Gastrocnemius medialis (tissue), 4 donors: ENCODE results near the gene AICDA. TPM values are rescaled to one million over a fixed set of nuclear protein-coding genes. Genes with fewer than 3 reads are reported as not detected.

Experiments
- ATAC-seq, 2 donors: fragments of 150-250 bp; one replicate each; pipeline ENCODE4 v1.9.1; 2016
- DNase-seq, 2 donors: peaks; one replicate each; pipeline ENCODE4 v3.0.0-alpha.2; 2019
- H3K27ac ChIP-seq, 4 donors: fragments of 200-600 bp; sonication (generic); 1 replicate in 1 of 4; 2 replicates in 3 of 4; pipeline ENCODE4 v1.5.1; 2016 to 2018; ENCODE audit warnings: mild to moderate bottlenecking in 2 of 4, moderate library complexity in 1 of 4
- H3K27me3 ChIP-seq, 3 donors: fragments of 200-600 bp; sonication (generic) in 2 of 3; 1 replicate in 1 of 3; 2 replicates in 2 of 3; pipeline versions ENCODE4 v1.5.1 to v1.6.0; 2016 to 2019; ENCODE audit warnings: mild to moderate bottlenecking in 1 of 3, moderate library complexity in 1 of 3
- H3K36me3 ChIP-seq, 2 donors: fragments of 200-600 bp; sonication (generic) in 1 of 2; one replicate each; pipeline ENCODE4 v1.5.1; 2017 to 2018
- H3K4me1 ChIP-seq, 2 donors: fragments of 200-600 bp; sonication (generic) in 1 of 2; one replicate each; pipeline ENCODE4 v1.5.1; 2016 to 2017; ENCODE audit warnings: mild to moderate bottlenecking in 2 of 2
- H3K4me3 ChIP-seq, 4 donors: fragments of 200-600 bp; sonication (generic) in 3 of 4; 1 replicate in 1 of 4; 2 replicates in 3 of 4; pipeline ENCODE4 v1.5.1; 2016 to 2019; ENCODE audit warnings: mild to moderate bottlenecking in 2 of 4
- H3K9me3 ChIP-seq, 3 donors: fragments of 200-600 bp; sonication (generic) in 2 of 3; 1 replicate in 1 of 3; 2 replicates in 2 of 3; pipeline ENCODE4 v1.5.1; 2016 to 2019
- CTCF ChIP-seq, 5 experiments: fragments of 450-650 bp in 3 of 5; fragments of 200-600 bp in 2 of 5; sonication (generic) in 2 of 5; IDR thresholded peaks in 4 of 5; conservative IDR thresholded peaks in 1 of 5; 1 replicate in 4 of 5; 2 replicates in 1 of 5; pipeline ENCODE4 v1.5.1; 2016 to 2019; ENCODE audit warnings: antibody characterized with exemption in 5 of 5, mild to moderate bottlenecking in 3 of 5, moderate library complexity in 3 of 5
- POLR2A ChIP-seq, 2 donors: fragments of 450-650 bp; IDR thresholded peaks; one replicate each; pipeline ENCODE4 v1.6.1; 2017; ENCODE audit warnings: antibody characterized with exemption in 2 of 2, mild to moderate bottlenecking in 2 of 2, moderate library complexity in 2 of 2
- in situ Hi-C, 4 donors: fragments of 200-750 bp; cut with MboI; loops; one replicate each; pipeline versions ENCODE4 v1.15.0 to v1.8.0; 2017; ENCODE audit warnings: low sequenced_read_pairs in 4 of 4
- intact Hi-C: fragments of 100-400 bp; cut with DNase I; formaldehyde crosslinking; loops from one replicate; pipeline ENCODE4 v1.15.1; 2023; ENCODE audit warnings: low total_unique reads
- total RNA-seq, 4 donors: library from RNA; depleted of rRNA; stranded (reverse); fragments of >200 nt; gene quantifications; one replicate each; pipeline versions ENCODE4 v1.1.0 to v1.2.3, GENCODE V29; 2016

The AICDA gene
- total RNA-seq, 4 donors from 2014 or later, result not detected

DNA sequence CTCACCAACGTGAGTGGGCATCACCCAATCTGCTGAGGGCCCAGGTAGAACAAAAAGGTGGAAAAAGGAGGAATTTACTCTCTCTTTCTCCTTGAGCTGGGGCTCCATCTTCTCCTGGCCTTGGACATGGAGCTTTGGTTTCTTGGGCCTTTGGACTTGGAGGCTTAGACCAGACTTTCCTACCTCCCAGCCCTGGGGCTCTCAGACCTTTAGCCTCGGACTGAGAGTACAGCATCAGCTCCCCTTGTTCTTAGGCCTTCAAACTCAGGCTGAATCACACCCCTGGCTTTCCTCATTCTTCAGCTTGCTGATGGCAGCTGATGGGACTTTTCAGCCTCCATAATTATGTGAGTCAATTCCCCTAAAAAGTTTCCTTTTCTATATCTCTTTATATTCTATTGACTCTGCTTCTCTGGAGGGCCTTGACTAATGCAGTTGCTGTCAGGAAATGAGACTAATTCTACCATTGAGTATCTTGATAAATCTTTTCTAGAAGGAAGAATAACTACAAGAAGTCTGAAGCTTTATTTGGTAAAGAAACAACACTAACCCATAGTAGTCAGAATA, 56.0 kb downstream of the AICDA start:
- intact Hi-C loops (no loop called here), in situ Hi-C loops (no loop called here)
- H3K4me1 ChIP-seq, result no peaks in the 10 kb centered on the region
- no peaks in the 10 kb centered on the region for H3K36me3 ChIP-seq
- H3K27me3 ChIP-seq, result no peaks in the 10 kb centered on the region
- no peak overlapping the region for H3K4me3 ChIP-seq
- ATAC-seq (no peak), DNase-seq (no peak)
- TF ChIP-seq POLR2A (IDR thresholded peaks at IDR 0.05) (no peak), CTCF (IDR thresholded peaks at IDR 0.05 in 4 of 5, conservative IDR thresholded peaks at IDR 0.05 in 1 of 5) (no peak)
- no peaks in the 10 kb centered on the region for H3K9me3 ChIP-seq
- H3K27ac ChIP-seq, result no peak overlapping the region

DNA sequence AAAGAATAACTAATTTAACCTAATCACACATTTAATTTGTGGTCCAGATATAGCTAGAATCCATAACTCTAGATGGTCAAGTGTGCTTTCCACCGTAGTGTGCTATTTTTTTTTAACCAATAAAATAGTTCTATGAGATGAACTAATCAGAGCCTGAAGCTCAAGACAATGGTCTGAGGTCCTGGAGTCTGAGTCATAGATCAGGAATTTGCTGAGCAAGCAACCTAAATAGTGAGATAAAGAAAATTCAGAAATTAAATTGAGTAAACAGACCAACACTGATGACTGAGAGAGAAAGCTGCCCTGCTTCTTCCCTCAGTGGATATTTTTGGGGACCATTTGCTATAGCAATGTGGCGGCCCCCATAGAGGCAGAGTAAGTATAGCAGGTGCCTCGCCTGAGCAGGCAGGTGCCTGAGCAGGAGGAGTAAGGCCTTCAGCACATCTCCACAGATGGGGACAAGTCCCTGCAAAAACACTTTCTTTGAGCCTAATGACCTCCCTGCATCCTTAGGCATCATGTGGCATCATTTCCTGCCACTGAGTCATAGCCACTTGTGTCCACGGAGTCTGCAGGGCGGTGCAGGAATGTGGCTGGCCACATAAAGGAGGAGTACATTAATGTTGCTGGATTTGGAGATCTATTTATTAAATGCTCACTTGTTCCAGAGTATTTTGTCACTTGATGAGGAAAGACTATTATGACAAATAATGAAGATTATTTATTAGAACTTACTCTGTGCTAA, 58.0 kb downstream of the AICDA start:
- intact Hi-C loops, result no loop called here
- Histone ChIP-seq H3K36me3 (no peaks in the 10 kb centered on the region), H3K9me3 (no peaks in the 10 kb centered on the region), H3K4me3 (no peak overlapping the region), H3K27me3 (no peaks in the 10 kb centered on the region), H3K27ac (no peak overlapping the region), H3K4me1 (no peaks in the 10 kb centered on the region)
- no peak for ATAC-seq
- in situ Hi-C loops, result no loop called here
- TF ChIP-seq POLR2A (IDR thresholded peaks at IDR 0.05), result no peak
- no peak for TF ChIP-seq CTCF (IDR thresholded peaks at IDR 0.05 in 4 of 5, conservative IDR thresholded peaks at IDR 0.05 in 1 of 5)
- DNase-seq, result no peak

DNA sequence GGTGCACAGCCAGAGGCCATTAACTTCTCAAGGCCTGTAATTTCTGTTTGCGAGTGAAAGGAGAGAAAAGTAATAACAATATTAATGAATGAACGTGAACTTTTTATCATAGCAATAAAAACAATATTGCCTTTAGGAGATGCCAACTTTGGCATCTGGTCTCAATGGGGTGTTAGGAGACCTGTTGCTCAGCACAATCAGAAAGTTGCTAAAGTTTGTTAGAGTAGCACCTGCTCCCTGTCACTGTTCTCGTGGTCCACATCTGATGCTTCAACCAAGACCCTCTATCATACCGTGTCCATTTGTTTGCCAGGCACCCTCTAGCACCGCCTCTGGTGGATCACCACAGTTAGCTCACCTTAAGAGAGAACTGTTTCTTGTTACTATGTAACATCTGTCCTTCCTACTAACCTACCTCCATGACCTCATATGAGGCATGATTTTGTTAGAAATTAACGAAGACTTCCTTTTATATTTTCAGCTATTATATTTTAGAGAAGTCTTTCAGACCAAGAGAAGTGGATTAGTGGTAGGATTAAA, 59.5 kb downstream of the AICDA start:
- DNase-seq (no peak), ATAC-seq (no peak)
- H3K4me1 ChIP-seq, result no peaks in the 10 kb centered on the region
- in situ Hi-C loops (no loop called here), intact Hi-C loops (no loop called here)
- no peak overlapping the region for H3K4me3 ChIP-seq
- TF ChIP-seq POLR2A (IDR thresholded peaks at IDR 0.05) (no peak), CTCF (IDR thresholded peaks at IDR 0.05 in 4 of 5, conservative IDR thresholded peaks at IDR 0.05 in 1 of 5) (no peak)
- H3K36me3 ChIP-seq, result no peaks in the 10 kb centered on the region
- H3K27me3 ChIP-seq, result no peaks in the 10 kb centered on the region
- H3K27ac ChIP-seq, result no peak overlapping the region
- no peaks in the 10 kb centered on the region for H3K9me3 ChIP-seq

Other genes with a start within 250 kb of the AICDA start
- not detected for gene CLEC6A, start 156.9 kb downstream of the AICDA start, total RNA-seq
- gene CLEC4D, start 99.4 kb downstream of the AICDA start, total RNA-seq, result under 1 TPM in 1 of 4 donors, not detected in 3; 0.27 TPM
- under 1 TPM in 2 of 4 donors, not detected in 2; 0.35 to 0.58 TPM for gene CLEC4E, start 72.0 kb downstream of the AICDA start, total RNA-seq
- gene MFAP5, start 50.0 kb upstream of the AICDA start, total RNA-seq, result 10 to 100 TPM; 31.1 to 78.2 (median 52.0) TPM
- gene RIMKLB, start 85.1 kb upstream of the AICDA start, total RNA-seq, result 10 to 100 TPM in 3 of 4 donors, 1 to 10 TPM in 1; 6.9 to 13.7 (median 11.5) TPM
- not detected for gene A2ML1, start 209.8 kb upstream of the AICDA start, total RNA-seq